HEK293 (cell line): ENCODE results near the gene UBR2.
"Not testable (repeated sequence)": the region's sequence is repeated elsewhere in the genome, so short reads cannot be mapped to it uniquely, and the experiment has no call there.

Experiments used
- CTCF ChIA-PET: fragments of 350-600 bp; formaldehyde crosslinking; extraction: SDS; loops from one replicate; lab custom pipeline; 2021; ENCODE audit warnings: antibody characterized with exemption; lab: Yijun Ruan, JAX
- POLR2A ChIA-PET: fragments of 300-600 bp; formaldehyde crosslinking; extraction: SDS; loops from one replicate; lab custom pipeline; 2020; ENCODE audit warnings: antibody characterized with exemption, inconsistent platforms; lab: Yijun Ruan, JAX
- H3K27ac ChIP-seq: fragments of 200-500 bp; sonication (Bioruptor generic); 2 replicates; pipeline ENCODE4 v1.5.1; 2014; ENCODE audit warnings: low read depth, low read length, control low read depth, inconsistent platforms; ENCODE audit errors: extremely low read depth
- H3K36me3 ChIP-seq, 2 experiments: fragments of 200-500 bp in 1 of 2; sonication (Bioruptor generic) in 1 of 2; 1 replicate in 1 of 2; 2 replicates in 1 of 2; pipeline ENCODE4 v1.5.1; 2014 to 2017; ENCODE audit warnings: inconsistent platforms in 2 of 2, low read length in 2 of 2; ENCODE audit not compliant: control insufficient read depth in 2 of 2, insufficient read depth in 1 of 2
- H3K4me1 ChIP-seq: fragments of 200-500 bp; sonication (Bioruptor generic); 2 replicates; pipeline ENCODE4 v1.5.1; 2014; ENCODE audit warnings: mild to moderate bottlenecking, low read length, inconsistent platforms; ENCODE audit not compliant: control insufficient read depth, insufficient read depth
- H3K4me3 ChIP-seq: 2 replicates; pipeline ENCODE4 v1.5.1; 2011; ENCODE audit warnings: low read depth, mild to moderate bottlenecking, control low read depth, low read length, moderate library complexity
- H3K9me3 ChIP-seq: fragments of 200-500 bp; sonication (Bioruptor generic); 2 replicates; pipeline ENCODE4 v1.5.1; 2014; ENCODE audit warnings: low read depth, low read length, inconsistent platforms; ENCODE audit not compliant: control insufficient read depth, insufficient read depth
- EGR2 ChIP-seq: fragments of 450-650 bp; formaldehyde crosslinking; IDR thresholded peaks from 2 replicates; pipeline ENCODE4 v1.5.1; 2016; ENCODE audit warnings: low read depth, missing biosample characterization, missing genetic modification characterization
- GLI2 ChIP-seq: fragments of 450-650 bp; formaldehyde crosslinking; IDR thresholded peaks from 2 replicates; pipeline ENCODE4; 2017; ENCODE audit warnings: missing biosample characterization, missing genetic modification characterization, low read depth, borderline replicate concordance
- HOXA7 ChIP-seq: sonication (generic); formaldehyde crosslinking; IDR thresholded peaks from 2 replicates; pipeline ENCODE4 v1.8.1; 2022; ENCODE audit warnings: missing genetic modification reagents, borderline replicate concordance
- HOXD13 ChIP-seq: sonication (generic); formaldehyde crosslinking; IDR thresholded peaks from 2 replicates; pipeline ENCODE4 v1.8.0; 2022; ENCODE audit warnings: missing genetic modification reagents, borderline replicate concordance
- IKZF3 ChIP-seq: fragments of 450-650 bp; IDR thresholded peaks from 2 replicates; pipeline ENCODE4 v1.5.0; 2018; ENCODE audit warnings: missing biosample characterization, mild to moderate bottlenecking, missing genetic modification characterization, moderate library complexity
- ZFHX2 ChIP-seq: fragments of 450-650 bp; formaldehyde crosslinking; conservative IDR thresholded peaks from 2 replicates; pipeline ENCODE4 v1.5.1; 2016; ENCODE audit warnings: missing biosample characterization, missing genetic modification characterization
- ZIC2 ChIP-seq: fragments of 450-650 bp; formaldehyde crosslinking; IDR thresholded peaks from 2 replicates; pipeline ENCODE4 v1.5.1; 2016; ENCODE audit warnings: missing biosample characterization, missing genetic modification characterization
- ZNF114 ChIP-seq: fragments of 450-650 bp; formaldehyde crosslinking; IDR thresholded peaks from 2 replicates; pipeline ENCODE4 v1.5.0; 2017; ENCODE audit warnings: missing biosample characterization, missing genetic modification characterization
- ZNF146 ChIP-seq: fragments of 450-650 bp; formaldehyde crosslinking; IDR thresholded peaks from 2 replicates; pipeline ENCODE4 v1.5.1; 2016; ENCODE audit warnings: missing biosample characterization, missing genetic modification characterization
- ZNF654 ChIP-seq: fragments of 450-650 bp; formaldehyde crosslinking; IDR thresholded peaks from 2 replicates; pipeline ENCODE4 v1.5.1; 2016; ENCODE audit warnings: low read depth, missing biosample characterization, missing genetic modification characterization
- TF ChIP-seq, protein P1 (sequence below): fragments of 450-650 bp; formaldehyde crosslinking; IDR thresholded peaks from 2 replicates; pipeline ENCODE4 v1.5.1; 2016; ENCODE audit warnings: missing biosample characterization, missing genetic modification characterization
- TF ChIP-seq, protein P2 (sequence below): fragments of 450-650 bp; formaldehyde crosslinking; IDR thresholded peaks from 2 replicates; pipeline ENCODE4 v1.5.1; 2016; ENCODE audit warnings: missing biosample characterization, missing genetic modification characterization

UBR2 gene

DNA sequence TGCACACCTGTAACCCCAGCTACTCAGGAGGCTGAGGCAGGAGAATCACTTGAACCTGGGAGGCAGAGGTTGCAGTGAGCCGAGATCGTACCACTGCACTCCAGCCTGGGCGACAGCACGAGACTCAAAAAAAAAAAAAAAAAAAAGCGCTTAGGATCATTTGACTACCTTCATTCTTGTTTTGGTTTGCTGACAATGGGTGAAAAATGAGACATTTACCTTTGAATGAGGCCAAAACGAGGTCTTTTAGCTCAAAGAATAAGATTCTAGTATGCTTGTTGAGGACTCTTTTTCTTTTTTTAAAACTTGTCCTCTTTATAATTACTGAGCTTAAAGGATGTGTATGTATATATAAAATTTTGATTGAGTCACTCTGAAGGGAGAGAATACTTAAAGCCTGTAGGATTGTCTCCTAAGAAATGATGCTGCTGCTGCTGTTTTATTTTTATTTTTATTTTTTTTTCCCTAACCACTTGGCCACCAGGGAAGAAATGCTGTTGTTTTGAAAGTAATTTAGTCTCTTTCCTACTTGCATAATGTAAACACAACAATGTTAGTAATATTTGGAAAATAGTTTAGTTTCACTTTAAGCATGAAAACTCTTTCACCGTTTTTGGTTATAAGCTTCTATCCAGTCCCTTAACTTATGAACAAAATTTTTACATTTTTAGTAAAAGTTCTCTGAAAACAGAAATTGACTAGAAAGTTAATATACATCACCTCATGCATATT lies 7.9 kb downstream of the UBR2 start (continued):
- TF ChIP-seq, protein P1, sequence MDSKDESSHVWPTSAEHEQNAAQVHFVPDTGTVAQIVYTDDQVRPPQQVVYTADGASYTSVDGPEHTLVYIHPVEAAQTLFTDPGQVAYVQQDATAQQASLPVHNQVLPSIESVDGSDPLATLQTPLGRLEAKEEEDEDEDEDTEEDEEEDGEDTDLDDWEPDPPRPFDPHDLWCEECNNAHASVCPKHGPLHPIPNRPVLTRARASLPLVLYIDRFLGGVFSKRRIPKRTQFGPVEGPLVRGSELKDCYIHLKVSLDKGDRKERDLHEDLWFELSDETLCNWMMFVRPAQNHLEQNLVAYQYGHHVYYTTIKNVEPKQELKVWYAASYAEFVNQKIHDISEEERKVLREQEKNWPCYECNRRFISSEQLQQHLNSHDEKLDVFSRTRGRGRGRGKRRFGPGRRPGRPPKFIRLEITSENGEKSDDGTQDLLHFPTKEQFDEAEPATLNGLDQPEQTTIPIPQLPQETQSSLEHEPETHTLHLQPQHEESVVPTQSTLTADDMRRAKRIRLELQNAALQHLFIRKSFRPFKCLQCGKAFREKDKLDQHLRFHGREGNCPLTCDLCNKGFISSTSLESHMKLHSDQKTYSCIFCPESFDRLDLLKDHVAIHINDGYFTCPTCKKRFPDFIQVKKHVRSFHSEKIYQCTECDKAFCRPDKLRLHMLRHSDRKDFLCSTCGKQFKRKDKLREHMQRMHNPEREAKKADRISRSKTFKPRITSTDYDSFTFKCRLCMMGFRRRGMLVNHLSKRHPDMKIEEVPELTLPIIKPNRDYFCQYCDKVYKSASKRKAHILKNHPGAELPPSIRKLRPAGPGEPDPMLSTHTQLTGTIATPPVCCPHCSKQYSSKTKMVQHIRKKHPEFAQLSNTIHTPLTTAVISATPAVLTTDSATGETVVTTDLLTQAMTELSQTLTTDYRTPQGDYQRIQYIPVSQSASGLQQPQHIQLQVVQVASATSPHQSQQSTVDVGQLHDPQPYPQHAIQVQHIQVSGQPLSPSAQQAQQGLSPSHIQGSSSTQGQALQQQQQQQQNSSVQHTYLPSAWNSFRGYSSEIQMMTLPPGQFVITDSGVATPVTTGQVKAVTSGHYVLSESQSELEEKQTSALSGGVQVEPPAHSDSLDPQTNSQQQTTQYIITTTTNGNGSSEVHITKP (tag by site-specific recombination): 0 out of 2 replicates have a peak, but pooled peaks have one; percentile 19
- TF ChIP-seq IKZF3 (no peak), ZNF114 (tag by site-specific recombination) (no peak), HOXD13 (no peak), GLI2 (no peak), ZNF654 (tag by site-specific recombination) (0 out of 2 replicates have a peak, but pooled peaks have one; percentile 5)
- TF ChIP-seq, all 188 proteins: peak for 3

DNA sequence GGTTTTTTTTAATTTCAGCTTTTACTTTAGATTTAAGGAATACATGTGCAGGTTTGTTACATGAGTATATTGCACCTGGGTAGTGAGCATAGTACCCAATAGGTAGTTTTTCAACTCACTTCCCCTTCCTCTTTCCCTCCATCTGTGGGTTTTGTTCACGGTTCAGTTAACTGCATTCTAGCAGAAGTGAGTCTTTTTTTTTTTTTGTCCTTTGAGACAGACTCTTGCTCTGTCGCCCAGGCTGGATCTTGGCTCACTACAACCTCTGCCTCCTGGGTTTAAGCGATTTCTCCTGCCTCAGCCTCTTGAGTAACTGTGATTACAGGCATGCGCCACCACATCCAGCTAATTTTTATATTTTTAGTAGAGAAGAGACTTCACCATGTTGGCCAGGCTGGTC lies 8.7 kb downstream of the UBR2 start:
- no peak overlapping the region for H3K27ac ChIP-seq
- ChIA-PET POLR2A (interaction anchor here (1.2 kb wide), 1 partner anchor 9 kb away, joined by 6 read pairs; the partner anchor contains the start of gene UBR2), CTCF (interaction anchor here (0.6 to 3.7 kb wide), 5 partner anchors 25 to 1415 kb away, joined by 3 to 20 read pairs (median 4); no protein-coding TSS in a partner anchor)
- H3K4me1 ChIP-seq: peaks cover 6% of the 10 kb centered on the region; the same call in 1 of the 2 replicates
- H3K36me3 ChIP-seq: peaks cover 15 to 24% of the 10 kb centered on the region in 2 experiments
- no peaks in the 10 kb centered on the region for H3K9me3 ChIP-seq
- no peak overlapping the region for H3K4me3 ChIP-seq
- TF ChIP-seq ZIC2 (tag by site-specific recombination) (no peak), HOXA7 (CRISPR knock-in tag) (no peak)
- TF ChIP-seq, protein P2, sequence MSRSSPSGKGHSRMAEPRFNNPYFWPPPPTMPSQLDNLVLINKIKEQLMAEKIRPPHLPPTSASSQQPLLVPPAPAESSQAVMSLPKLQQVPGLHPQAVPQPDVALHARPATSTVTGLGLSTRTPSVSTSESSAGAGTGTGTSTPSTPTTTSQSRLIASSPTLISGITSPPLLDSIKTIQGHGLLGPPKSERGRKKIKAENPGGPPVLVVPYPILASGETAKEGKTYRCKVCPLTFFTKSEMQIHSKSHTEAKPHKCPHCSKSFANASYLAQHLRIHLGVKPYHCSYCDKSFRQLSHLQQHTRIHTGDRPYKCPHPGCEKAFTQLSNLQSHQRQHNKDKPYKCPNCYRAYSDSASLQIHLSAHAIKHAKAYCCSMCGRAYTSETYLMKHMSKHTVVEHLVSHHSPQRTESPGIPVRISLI (tag by site-specific recombination): 0 out of 2 replicates have a peak, but pooled peaks have one; percentile 57

DNA sequence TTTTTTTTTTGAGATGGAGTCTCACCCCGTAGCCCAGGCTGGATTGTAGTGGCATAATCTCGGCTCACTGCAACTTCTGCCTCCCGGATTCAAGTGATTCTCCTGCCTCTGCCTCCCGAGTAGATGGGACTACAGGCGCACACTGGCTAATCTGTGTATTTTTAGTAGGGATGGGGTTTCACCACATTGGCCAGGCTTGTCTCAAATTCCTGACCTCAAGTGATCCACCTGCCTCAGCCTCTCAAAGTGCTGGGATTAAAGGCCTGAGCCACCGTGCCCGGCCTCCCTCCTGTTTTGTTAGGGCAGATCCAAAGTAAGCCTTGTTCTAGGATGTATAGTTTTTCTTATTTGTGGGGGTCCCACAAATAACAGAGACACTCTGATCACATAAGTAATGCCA lies 12.7 kb downstream of the UBR2 start:
- CTCF ChIA-PET, H3K4me3 ChIP-seq, H3K9me3 ChIP-seq, H3K4me1 ChIP-seq, H3K27ac ChIP-seq, POLR2A ChIA-PET: not testable (repeated sequence)
- H3K36me3 ChIP-seq: peaks cover 24 to 39% of the 10 kb centered on the region in 2 experiments

DNA sequence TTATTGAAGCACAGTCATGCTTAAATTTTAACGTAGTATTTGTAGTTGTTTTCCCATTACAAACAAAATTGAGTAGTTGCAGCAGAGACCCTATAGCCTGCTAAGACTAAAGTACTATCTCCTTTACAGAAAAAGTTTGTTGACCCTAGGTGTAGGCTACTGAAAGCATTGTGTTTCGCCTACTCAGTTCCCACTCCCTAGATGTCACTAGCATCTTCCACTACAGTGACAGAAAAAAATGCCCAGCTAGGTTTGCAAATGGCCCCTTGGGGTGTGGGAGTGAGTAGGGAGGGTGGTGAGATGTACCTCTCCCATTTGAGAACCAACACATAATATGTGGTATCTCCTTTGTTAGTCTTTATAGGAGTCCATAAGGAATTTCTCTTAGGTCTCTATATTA lies 34.5 kb downstream of the UBR2 start:
- H3K4me3 ChIP-seq: no peak overlapping the region
- TF ChIP-seq EGR2 (peak; percentile 73), ZFHX2 (tag by site-specific recombination) (peak; percentile 71), ZNF146 (tag by site-specific recombination) (no peak)
- H3K36me3 ChIP-seq: peaks cover 6 to 10% of the 10 kb centered on the region in 2 experiments; a peak in 2 of 3 replicates
- no peaks in the 10 kb centered on the region for H3K9me3 ChIP-seq
- H3K4me1 ChIP-seq: no peaks in the 10 kb centered on the region
- CTCF ChIA-PET: interaction anchor here (0.6 to 2.0 kb wide), 2 partner anchors 26 to 51 kb away, joined by 4 to 5 read pairs; no protein-coding TSS in a partner anchor
- H3K27ac ChIP-seq: no peak overlapping the region
- POLR2A ChIA-PET: interaction anchor here (0.7 kb wide), 1 partner anchor 9 kb away, joined by 3 read pairs; no protein-coding TSS in a partner anchor
